Kidney glomerular epithelial cell (primary cell): Measurements from ENCODE around the gene GRAP.

Source experiments
- DNase-seq: peaks from one replicate; lab custom pipeline; 2025; lab: John Stamatoyannopoulos, UW

Gene GRAP

DNA sequence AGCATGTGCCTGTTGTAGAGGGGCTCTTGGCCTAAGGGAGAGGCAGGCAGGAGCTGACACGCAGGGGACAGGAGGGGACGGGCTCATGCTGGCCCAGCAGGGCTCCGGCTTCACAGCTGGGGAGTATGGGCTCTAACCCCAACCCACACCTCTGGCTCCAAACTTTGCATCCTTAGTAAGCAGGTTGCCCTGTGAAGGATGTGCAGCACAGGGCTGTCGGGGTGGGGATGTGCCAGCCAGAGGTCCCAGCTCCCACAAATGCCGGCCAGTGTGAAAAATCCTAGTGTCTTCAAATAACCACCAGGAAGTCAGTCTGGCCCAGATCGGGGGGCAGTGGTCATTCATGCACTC lies 28.2 kb downstream of the GRAP start:
- DNase-seq = no peak

DNA sequence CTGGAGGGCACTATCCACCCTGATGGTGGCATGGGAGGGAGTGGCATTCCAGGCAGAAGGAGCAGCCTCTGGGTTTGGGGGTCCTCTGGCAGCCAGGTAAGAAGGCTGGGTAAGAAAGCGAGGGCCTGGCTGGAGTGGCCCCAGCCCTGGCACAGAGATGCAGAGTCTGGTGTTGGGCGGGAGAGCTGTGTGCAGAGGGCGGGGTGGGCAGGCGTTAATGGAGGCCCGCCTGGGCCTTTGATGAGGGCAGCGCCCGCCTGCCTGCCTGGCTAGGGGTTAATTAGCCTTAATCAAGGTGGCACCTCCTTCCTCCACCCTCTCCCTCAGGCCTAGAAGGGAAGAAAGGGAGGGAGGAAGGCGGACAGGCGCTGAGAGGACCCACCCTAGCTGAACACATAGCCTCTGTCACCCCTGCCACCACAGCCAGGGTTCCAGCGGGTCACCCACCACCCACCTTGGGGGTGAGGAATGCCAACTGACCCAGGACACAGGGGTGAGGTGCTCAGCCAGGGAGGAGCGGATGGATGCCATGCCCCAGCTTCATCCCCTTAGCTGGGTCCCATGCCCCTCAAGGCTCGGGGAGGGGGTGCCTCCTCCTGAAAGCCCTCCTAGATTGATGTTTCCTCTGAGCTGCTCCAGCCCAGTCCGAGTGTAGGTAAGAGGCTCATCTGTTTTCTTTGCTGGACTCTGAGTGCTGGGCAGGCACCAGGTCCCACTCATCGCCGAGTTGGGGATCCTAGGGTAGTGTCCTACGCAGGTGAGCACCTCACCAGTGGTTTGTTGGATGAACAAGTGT lies 28.8 kb downstream of the GRAP start:
- no peak for DNase-seq

DNA sequence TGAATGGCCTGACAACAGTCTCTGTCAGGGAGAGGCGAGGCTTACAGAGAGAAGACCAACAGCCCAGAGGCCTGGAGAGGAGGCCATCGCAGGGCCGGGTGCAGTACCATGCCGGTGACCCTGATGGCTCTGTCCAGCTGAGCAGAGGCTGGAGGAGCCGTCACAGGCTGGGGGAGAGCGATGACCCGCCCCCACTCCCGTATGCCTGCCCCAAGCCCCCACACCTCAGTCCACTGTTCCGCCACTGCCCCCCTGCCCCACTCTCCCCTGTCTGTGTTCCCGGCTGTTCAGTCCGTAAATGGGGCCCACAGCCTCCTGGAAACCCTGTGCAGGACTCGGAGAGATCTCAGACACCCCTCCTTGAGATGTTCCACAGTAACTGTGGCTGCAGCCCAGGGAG lies 29.4 kb downstream of the GRAP start:
- DNase-seq = no peak

DNA sequence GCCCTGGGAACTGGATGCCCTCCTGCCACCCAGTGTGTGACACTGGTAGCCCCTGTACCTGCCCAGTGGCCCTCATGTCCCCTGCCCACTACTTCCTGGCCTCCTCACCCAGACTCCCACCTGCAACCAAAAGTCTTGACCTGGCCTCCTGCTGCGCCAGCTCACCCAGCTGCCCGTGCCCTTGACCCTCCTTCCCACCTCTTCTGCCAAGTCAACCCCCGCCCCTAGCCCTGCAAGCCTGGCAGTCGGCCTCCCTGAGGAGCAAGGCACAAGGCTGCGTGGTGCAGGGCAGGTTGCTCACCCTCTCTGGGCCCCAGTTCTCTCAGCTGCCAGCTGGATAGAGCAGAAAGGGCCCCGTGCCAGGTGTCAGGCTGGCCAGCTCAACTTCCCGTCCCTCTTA lies 29.9 kb downstream of the GRAP start:
- DNase-seq = no peak

DNA sequence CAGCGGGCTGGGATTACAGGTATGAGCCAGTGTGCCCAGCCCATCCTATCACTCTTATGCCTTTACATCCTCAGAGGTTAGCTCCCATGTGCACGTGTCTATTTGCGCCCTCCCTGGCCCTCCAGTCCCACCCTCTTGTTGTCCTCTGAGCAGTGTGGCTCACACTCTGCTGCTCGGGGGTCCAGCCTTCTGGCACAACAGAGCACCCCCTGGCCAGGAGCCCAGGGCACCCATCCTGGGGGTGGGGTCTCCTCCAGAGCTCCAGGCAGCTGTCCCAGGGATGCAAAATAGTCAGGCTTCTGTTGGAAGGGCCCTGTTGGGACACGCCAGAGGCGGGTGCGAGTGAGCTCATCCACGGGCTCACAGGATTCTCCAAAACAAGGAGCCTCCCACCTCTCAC lies 30.5 kb downstream of the GRAP start:
- no peak for DNase-seq

DNA sequence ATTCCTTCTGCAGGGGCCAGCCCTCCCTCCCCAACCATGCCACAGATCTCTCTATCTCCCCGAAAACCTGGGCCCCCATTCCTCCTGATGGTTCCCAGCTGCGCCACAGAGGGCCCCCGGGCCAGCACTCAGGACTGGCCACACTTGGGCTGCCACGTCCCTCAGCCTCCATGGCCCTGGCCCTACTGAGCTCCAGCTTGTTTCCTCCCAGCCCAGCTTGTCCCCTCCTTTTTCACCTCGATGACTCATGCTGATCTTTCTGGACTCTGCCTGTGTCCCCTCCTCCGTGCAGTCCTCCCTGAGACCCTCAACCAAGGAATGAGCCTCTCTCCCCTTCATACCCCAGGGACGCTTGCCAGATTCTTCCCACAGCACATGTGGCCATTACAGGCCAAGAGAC lies 31.3 kb downstream of the GRAP start:
- no peak for DNase-seq

DNA sequence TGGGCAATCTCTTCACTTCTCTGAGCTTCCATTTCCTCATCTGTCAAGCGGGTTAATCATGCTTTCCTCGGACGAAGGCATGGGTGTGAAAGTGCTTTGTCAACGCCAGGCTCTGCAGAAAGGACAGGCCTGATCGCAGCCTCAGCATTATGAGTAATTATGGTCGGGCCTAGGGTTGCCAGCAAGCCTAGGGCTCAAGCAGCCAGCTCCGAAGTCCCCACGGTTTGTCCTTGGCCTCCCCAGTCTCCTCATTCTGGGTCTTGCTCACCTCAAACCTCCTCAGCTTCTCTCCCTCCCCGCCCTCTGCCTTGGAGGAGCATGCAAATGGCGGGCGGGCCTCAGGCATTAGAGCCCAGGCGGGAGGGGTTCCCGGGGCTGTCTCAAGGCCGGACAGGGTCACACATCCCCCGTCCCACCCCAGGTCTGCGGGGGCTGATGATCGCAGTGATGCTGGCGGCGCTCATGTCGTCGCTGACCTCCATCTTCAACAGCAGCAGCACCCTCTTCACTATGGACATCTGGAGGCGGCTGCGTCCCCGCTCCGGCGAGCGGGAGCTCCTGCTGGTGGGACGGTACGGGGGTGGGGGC lies 32.0 kb downstream of the GRAP start:
- no peak for DNase-seq

DNA sequence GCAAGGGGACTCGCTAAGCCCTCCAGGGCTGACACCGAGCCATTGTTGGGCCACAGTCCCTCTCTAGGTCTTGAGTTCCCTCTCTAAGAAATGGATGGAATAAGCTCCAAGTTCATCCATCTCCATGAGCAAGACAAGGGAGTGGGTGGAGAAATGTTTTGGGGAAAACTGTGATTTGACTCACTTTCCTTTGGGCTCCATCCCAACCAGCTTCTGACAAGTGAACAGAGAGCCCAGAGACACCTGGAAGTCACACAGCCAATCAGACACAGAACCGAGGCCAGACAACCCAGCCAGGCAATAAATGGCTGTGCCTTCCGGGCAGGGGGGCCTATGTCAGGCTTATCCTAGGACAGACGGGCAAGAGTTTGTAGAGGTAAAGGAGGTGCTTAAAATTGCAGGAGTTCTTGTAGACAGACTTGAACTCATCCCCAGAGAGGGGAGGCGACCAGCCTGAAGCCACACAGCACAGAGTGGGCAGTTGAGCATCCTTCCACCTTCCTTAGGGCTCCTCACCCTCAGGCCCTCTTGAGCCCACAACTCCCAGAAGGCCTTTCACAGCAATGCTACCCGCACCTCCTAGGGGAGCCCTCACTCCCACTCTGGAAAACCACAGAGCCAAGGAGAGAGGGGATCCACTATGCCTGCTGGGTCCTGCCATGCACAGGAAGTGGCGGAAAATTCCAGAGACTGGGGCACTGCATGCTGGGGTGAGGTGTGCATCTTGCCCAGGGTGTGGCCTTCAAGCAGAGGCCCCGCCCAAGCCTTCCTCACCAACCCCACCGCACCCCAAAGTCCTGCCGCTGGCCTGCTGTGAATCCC lies 32.7 kb downstream of the GRAP start:
- no peak for DNase-seq

DNA sequence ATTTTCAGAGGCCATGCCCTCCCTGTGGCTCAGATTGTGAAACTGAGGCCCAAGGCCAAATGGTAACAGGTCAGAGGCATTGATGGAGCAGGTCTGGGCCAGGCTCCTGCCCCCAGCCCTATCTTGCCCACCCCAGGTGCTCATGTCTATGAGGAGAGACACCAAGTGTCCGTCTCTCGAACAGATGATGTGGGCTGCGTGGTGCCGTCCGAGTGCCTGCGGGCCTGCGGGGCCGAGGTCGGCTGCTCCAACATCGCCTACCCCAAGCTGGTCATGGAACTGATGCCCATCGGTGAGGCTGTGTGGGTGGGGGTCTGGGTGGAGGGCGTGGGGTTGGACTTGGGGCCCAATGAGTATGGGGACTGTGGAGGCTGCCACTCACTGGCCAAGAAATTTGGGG lies 33.5 kb downstream of the GRAP start:
- no peak for DNase-seq

DNA sequence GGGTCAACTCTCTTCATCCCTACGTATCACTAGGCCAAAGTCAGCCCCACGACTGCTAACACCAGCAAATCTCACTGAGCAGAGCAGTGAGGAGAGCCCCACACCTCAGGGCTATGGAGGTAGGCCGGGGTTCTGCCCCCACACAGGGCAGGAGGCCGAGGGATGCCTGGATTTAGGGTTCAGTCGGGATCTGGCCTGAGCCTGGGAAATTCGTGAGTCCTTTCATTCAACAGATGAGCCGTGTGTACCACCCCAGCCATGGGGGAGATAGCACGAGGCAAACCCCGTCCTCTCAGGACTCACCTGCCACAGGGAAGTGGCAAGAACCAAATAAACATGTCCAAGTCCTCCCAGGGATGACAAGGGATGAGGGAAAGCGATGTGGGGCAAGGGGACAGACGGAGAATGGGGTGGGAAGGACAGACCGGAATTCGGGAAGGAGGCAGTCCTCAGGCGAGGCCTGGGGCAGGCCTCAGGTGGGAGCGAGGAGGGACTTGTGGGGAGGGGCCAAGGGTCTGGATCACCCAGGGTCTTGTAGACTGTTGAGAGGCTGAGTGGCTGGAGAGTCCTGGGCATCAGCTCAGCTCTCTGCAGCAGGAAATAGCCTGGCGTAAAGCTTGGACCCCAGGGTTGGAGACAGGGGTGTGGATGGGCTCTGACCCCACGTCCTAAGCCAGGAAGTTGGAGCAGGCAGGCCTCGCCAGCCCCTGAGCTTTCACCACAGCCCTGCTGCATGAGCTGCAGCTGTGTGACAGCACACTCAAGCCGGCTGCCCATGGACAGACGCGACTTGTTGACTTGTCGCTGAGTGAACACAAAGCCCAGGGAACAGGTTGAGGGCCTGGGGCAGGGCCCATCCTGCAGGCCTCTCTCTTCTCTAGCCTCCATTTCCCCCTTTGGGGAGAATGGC lies 34.3 kb downstream of the GRAP start:
- no peak for DNase-seq

DNA sequence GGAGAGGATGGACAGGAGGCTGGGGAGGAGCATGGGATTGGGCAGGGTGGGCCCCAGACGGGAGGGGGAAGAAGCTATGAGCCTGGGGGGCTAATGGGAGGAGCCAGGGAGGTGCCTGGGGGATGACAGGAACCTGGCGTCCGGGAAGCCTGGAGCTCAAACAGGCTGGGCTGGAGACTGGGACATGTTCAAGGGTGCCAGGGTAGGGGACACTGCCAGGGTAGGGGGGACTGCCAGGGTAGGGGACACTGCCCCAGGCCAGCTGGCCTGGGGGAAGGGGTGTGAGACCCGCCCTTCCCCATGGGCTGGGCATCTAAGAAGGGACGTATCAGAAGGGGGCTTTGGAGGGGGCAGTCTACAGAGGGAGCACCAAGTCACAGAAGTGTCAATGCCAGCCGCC lies 35.2 kb downstream of the GRAP start:
- DNase-seq = no peak

DNA sequence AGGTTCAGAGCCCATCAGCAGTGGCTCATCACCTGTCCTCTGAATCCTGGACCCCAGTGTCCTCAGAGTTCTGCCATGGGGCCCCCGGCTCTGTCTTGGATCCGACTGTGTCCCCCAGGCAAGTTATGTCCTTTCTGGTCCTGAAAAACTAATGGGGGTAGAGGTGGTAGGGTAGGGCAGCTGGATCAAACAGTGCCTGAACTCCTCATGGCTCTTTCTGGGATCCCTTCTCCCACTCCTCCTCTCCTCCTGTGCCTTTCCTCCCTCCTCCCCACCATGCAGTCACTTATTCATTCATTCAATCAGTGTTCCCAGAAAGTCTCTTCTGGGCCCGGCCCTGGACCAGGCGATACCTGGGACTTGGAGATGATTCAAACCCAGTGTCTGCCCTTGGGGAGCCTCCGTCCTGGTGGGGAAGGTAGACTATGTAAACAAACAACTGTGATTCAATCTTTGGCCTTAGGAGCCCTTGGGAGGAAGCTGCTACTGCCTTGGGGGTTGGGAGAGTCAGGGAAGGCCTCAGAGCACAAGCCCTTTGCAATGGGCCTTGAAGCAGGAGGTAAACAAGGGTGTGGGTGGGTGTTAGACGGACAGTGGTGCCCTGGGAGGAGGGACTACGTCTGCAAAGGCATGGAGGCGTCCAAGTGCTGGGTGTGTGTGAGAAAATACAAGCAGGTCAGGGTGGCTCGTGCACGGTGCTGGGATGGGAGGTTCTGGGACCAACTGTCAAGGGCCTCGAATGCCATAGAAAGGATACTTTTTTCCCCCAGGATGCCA lies 35.8 kb downstream of the GRAP start:
- no peak for DNase-seq

DNA sequence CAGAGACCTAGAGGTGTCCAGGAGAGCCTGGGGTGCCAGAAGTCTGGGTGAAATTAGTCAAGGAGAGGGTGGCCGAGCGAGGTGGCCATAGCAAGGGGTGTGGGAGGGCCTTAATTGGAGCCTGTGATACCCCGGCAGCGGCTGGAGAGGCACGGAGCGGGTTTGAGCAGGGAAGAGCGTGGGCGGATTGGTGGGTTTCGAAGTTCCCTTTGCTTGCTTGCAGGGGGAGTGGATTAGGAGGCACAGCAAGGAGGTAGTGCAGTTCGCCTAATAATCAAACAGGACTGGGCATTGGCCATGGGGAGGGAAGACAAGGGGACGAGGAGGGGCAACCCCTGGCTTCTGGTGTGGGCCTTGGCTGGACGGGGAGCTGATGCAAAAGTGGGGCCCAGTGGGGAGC lies 36.8 kb downstream of the GRAP start:
- DNase-seq = no peak

DNA sequence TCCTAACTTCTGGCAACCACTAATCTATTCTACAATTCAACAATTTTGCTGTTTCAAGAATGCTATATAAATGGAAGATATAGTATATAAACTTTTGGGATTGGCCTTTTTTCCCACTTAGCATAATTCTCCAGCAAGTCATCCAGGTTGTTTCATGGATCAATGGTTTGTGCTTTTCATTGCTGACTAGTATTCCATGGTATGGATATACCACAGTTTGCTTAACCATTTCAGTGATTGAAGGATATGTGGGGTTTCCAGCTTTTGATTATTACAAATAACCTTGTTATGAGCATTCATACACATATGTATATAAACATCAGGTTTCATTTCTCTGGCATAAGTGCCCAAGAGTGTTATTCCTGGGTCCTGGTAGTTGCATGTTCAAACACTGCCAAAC lies 40.1 kb downstream of the GRAP start:
- DNase-seq = no peak

DNA sequence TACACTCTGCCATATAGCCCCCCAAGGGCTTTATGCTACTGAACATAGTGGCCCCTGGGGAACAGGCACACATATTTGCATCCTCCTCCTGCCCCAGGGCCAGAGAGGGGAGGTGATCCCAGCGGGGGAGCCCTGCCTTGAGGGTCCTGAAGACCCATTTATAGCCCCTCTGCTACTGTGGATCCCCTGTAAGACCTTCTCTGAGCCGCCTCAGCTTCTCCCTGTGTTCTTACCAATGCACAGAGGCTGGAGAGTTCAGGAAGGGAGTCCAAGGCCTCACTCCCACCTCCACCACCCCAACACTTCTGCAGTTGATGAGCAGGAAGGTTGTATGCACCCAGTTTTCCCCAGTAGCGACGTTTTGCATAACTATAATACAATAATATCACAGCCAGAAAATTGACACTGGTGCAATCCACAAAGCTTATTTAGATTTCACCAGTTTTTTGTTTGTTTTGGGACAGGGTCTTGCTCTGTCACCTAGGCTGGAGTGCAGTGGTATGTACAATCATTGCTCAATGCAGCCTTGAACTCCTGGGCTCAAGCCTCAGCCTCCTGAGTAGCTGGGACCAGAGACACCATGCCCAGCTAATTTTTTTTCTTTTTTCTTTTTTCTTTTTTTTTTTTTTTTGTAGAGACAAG lies 40.8 kb downstream of the GRAP start:
- DNase-seq = no peak

DNA sequence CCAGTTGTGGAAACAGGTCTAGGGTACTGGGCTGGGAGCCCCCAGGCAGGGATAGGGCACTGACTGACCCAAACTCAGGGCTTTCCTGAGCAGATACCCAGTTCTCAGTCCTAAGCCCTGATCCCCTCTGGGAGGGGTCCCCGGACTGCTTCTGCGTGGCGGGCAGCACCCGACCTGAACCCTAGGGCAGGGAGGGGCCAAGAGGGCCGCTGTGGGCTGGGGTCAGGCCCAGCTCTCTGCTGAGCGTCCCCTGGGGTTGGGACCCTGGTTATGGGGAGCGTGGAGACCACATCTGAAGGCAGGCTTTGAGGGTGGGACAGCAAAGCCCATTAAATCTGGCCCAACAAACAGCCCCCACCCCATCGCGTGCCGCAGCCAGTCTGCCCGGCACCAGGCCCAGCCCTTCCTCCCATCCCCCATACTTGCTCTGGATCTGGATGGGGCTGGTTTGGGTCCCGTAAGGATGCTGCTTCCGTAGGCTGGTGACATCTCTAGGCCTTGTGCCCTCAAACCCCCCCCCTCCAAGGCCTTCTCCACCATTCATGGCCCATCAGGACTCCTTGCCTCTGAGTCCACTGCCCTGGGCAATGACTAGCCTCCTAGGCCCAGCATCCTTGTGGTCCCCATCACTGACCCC lies 41.5 kb downstream of the GRAP start:
- no peak for DNase-seq

DNA sequence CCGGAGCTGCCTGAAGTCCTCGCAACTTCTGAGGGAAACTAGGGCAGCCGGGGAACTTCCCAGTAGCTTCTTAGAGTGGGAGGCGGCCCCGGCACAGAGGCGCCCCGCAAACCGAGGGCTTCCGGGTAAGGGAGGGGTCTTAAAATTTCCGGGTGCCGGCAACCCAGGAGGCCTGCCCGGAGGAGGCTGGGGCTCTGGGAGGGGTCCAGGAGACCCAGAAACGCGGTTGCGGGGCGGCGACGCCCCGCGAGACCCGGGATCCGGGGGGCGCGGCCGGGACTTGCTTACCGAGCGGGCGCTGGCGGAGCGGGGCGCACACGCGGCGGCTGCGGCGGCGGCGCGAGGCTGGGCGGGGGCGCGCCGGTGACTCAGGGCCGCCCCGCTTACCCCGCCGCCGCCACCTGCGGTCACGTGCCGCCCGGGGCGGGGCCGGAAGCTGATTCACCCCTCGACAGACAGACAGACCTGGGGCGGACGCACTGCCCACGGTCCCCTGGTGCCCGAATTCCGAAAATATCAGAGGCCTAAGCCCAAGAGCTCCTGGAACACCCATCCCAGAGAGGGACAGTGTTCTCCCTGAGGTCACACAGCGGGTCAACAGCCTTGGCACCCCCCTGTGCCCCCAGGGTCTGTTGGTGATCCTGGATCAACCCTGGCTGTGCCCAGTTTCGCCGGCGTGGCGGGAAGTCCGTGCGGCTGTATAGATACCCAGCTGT lies 42.2 kb downstream of the GRAP start, which contains the start of gene FAM83G:
Gene FAM83G, minus strand, starts transcription at position 344 of the 716 bp plus-strand sequence. CDS start 723 bp downstream, outside the sequence.
- DNase-seq = peak; percentile 66

DNA sequence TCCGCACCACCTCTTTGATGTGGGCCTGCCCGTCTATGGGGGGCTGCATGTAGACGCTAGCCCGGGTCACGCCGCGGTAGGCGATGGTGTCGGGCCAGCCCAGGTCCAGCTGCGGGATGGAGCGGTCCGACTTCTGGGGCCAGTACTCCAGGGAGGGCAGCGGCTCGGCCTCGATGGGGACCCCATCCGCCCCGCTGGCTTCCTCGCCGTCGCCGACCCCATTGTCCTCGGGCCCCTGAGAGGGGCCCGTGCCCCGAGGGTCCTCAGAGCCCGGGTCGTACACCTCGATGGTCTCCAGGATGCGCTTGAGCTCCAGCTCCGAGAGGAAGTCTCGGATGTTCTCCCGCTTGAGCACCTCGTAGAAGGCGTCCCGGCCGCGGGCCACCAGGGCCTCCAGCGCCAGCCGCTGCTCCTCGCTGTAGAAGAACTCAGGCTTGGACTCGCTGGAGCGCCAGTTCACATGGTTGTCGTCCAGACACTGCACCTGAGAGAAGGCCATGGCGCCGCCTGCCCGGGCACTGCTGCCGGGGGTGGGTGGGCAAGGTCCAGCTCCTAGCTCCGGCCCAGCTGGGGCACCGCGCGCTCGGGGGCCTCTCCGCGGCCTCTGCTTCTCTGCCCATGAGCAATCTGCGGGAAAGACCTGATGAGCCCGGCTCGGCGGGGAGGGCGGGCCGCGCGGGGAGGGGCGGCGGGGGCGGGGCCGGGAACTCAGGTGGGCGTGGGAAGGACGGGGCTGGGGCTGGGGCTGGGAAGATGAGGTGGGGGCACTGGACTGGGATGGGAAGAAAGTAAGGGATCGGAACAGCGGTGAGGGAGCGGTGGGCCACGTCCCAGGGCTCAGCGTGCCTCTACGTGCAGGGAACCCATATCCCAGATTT lies 43.0 kb downstream of the GRAP start:
- DNase-seq = no peak
